ENCODE measurements around the gene MED12L. TPM values are rescaled to one million over a fixed set of nuclear protein-coding genes. Genes with fewer than 3 reads are reported as not detected.

MED12L gene
- polyA plus RNA-seq, 1 donor from 2014 or later, result 28.5 TPM

GRCh38 chr3:151394611-151395010 lies 309.1 kb downstream of the MED12L start:
- H3K4me2 ChIP-seq (ENCODE audit: low read length), result no peak overlapping the region
- no peaks in the 10 kb centered on the region for H3K9me3 ChIP-seq (ENCODE audit: low read length)

GRCh38 chr3:151395806-151396205 lies 310.3 kb downstream of the MED12L start:
- Histone ChIP-seq H4K20me1 (ENCODE audit: insufficient read depth) (no peaks in the 10 kb centered on the region), H3K27me3 (ENCODE audit: insufficient read depth, low read depth, low read length) (no peaks in the 10 kb centered on the region), H3K9ac (ENCODE audit: low read length) (no peak overlapping the region)
- TF ChIP-seq RAD21 (conservative IDR thresholded peaks at IDR 0.05) (no peak), EZH2 (IDR thresholded peaks at IDR 0.05; ENCODE audit: borderline replicate concordance, insufficient read depth, low read length, poor library complexity, severe bottlenecking) (no peak), SMC3 (conservative IDR thresholded peaks at IDR 0.05; ENCODE audit: poor library complexity) (no peak), TAF1 (IDR thresholded peaks at IDR 0.05; ENCODE audit: low read depth) (no peak), CTCF (IDR thresholded peaks at IDR 0.05; ENCODE audit: poor library complexity, severe bottlenecking) (no peak), REST (IDR thresholded peaks at IDR 0.05; ENCODE audit: borderline replicate concordance) (no peak)

More at GRCh38 chr3:151394611-151395010, 309.1 kb downstream of the MED12L start:
- H3K9me2 ChIP-seq (ENCODE audit: insufficient read depth, low read length), result no peaks in the 10 kb centered on the region
- no peak overlapping the region for H3K4me3 ChIP-seq (ENCODE audit: low read length)
- H2AFZ ChIP-seq (ENCODE audit: low read depth, low read length), result no peak overlapping the region
- no peak overlapping the region for H3K9ac ChIP-seq (ENCODE audit: low read length)
- TF ChIP-seq MXI1 (conservative IDR thresholded peaks at IDR 0.05; ENCODE audit: poor library complexity, severe bottlenecking), result no peak
- TF ChIP-seq CTCF (IDR thresholded peaks at IDR 0.05; ENCODE audit: poor library complexity, severe bottlenecking), result no peak
- TF ChIP-seq EZH2 (IDR thresholded peaks at IDR 0.05; ENCODE audit: borderline replicate concordance, insufficient read depth, low read length, poor library complexity, severe bottlenecking), result no peak
- TF ChIP-seq EP300 (conservative IDR thresholded peaks at IDR 0.05; ENCODE audit: poor library complexity, severe bottlenecking), result no peak
- no peak for TF ChIP-seq REST (IDR thresholded peaks at IDR 0.05; ENCODE audit: borderline replicate concordance)
- TF ChIP-seq POLR2AphosphoS5 (IDR thresholded peaks at IDR 0.05), result no peak
- no peak for TF ChIP-seq SMC3 (conservative IDR thresholded peaks at IDR 0.05; ENCODE audit: poor library complexity)
- no peak for TF ChIP-seq TAF1 (IDR thresholded peaks at IDR 0.05; ENCODE audit: low read depth)
- TF ChIP-seq RAD21 (conservative IDR thresholded peaks at IDR 0.05), result no peak
- no peaks in the 10 kb centered on the region for H3F3A ChIP-seq (ENCODE audit: insufficient read depth, low read length, poor library complexity, severe bottlenecking)
- H3K27ac ChIP-seq (ENCODE audit: low read length), result no peak overlapping the region
- no peaks in the 10 kb centered on the region for H3K79me2 ChIP-seq (replicated peaks; ENCODE audit: insufficient read depth, low read length)
- H3K36me3 ChIP-seq (ENCODE audit: insufficient read depth, low read length), result peaks cover 15% of the 10 kb centered on the region
- H4K20me1 ChIP-seq (ENCODE audit: insufficient read depth), result no peaks in the 10 kb centered on the region
- no peaks in the 10 kb centered on the region for H3K27me3 ChIP-seq (ENCODE audit: insufficient read depth, low read depth, low read length)

More at GRCh38 chr3:151395806-151396205, 310.3 kb downstream of the MED12L start:
- Histone ChIP-seq H3F3A (ENCODE audit: insufficient read depth, low read length, poor library complexity, severe bottlenecking) (no peaks in the 10 kb centered on the region), H3K4me2 (ENCODE audit: low read length) (no peak overlapping the region), H3K79me2 (replicated peaks; ENCODE audit: insufficient read depth, low read length) (no peaks in the 10 kb centered on the region), H2AFZ (ENCODE audit: low read depth, low read length) (no peak overlapping the region), H3K4me3 (ENCODE audit: low read length) (no peak overlapping the region), H3K9me2 (ENCODE audit: insufficient read depth, low read length) (no peaks in the 10 kb centered on the region), H3K9me3 (ENCODE audit: low read length) (no peaks in the 10 kb centered on the region), H3K36me3 (ENCODE audit: insufficient read depth, low read length) (peaks cover 15% of the 10 kb centered on the region), H3K27ac (ENCODE audit: low read length) (no peak overlapping the region)
